ENCODE measurements around the gene OGDHL.
A peak's percentile ranks its signal among the peaks of the same experiment; 100 is the strongest.

OGDHL gene

DNA sequence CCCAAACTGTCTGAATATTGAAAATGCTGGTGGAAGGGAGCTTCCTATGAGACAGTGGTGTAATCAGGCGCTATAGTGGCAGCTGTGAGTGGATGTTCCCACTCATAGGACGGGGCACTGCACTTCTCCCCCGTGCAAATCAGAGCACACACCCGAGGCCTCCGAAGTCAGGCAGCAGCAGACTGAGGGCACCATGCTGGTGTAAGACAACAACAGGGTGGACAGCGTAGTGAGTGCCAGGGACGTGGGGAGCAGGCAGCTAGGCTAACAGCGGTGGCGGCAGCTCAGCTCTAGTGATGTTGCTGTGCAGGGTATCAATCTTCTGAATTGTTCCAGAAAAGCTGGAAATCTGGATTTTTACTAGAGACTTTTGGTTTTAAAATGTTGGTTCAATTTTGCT, 63.4 kb downstream of the OGDHL start:
- Mint-ChIP-seq H3K27me3 (ENCODE audit: low read depth, poor library complexity) (peaks cover 69% of the 10 kb centered on the region), H3K4me1 (peaks cover 15% of the 10 kb centered on the region), H3K27ac (no peak overlapping the region), H3K36me3 (ENCODE audit: low read depth) (no peaks in the 10 kb centered on the region), H3K4me3 (no peak overlapping the region), H3K9me3 (peaks cover 2% of the 10 kb centered on the region)
- TF ChIP-seq, protein P1, sequence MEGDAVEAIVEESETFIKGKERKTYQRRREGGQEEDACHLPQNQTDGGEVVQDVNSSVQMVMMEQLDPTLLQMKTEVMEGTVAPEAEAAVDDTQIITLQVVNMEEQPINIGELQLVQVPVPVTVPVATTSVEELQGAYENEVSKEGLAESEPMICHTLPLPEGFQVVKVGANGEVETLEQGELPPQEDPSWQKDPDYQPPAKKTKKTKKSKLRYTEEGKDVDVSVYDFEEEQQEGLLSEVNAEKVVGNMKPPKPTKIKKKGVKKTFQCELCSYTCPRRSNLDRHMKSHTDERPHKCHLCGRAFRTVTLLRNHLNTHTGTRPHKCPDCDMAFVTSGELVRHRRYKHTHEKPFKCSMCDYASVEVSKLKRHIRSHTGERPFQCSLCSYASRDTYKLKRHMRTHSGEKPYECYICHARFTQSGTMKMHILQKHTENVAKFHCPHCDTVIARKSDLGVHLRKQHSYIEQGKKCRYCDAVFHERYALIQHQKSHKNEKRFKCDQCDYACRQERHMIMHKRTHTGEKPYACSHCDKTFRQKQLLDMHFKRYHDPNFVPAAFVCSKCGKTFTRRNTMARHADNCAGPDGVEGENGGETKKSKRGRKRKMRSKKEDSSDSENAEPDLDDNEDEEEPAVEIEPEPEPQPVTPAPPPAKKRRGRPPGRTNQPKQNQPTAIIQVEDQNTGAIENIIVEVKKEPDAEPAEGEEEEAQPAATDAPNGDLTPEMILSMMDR (IDR thresholded peaks at IDR 0.05) = no peak
- DNase-seq = no peak

DNA sequence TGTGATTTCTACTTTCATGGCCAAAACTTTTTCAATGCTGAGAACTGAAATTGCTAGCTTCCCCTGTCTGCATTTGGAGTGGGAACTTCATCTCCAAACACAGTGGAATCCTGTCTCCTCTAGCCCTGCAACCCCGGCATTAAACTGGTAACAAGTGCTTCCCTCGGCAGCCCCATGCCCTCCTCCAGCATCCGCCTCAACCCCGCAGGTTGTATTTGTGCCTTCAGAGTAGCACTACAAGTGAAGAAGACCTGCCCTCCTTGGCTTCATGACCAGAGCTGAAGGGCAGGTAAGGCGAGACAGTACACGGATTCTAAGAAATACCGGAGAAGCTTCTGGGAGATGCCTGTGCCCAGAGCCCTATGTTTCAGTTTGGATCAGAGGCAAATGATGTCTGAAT, 65.8 kb downstream of the OGDHL start:
- TF ChIP-seq, protein P1 (IDR thresholded peaks at IDR 0.05) = no peak
- Mint-ChIP-seq H3K27ac (no peak overlapping the region), H3K9me3 (peaks cover 13% of the 10 kb centered on the region), H3K36me3 (ENCODE audit: low read depth) (no peaks in the 10 kb centered on the region), H3K4me3 (no peak overlapping the region), H3K27me3 (ENCODE audit: low read depth, poor library complexity) (peaks cover 80% of the 10 kb centered on the region), H3K4me1 (peaks cover 9% of the 10 kb centered on the region)
- no peak for DNase-seq

DNA sequence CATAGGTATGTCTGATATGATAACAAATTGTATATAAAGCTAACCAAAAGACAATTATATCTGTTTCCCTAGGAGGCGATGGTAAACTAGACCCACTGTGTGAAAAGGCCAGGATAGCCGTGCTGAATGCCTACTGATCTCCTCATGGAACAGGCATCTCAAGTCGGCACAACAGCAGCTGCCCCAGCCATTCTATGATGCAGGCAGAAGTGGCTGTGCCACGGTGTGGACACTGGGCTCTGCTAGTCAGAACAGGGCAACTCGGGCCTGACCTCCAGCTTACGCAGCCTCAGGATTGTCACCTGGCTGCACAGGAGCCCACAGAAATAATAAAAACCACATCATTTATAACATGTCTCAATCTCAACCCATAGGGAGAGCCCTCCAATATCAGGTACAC, 67.7 kb downstream of the OGDHL start:
- TF ChIP-seq, protein P1 (IDR thresholded peaks at IDR 0.05) = no peak
- Mint-ChIP-seq H3K27me3 (ENCODE audit: low read depth, poor library complexity) (peaks cover 86% of the 10 kb centered on the region), H3K4me1 (peaks cover 19% of the 10 kb centered on the region), H3K27ac (no peak overlapping the region), H3K9me3 (peaks cover 13% of the 10 kb centered on the region), H3K4me3 (no peak overlapping the region), H3K36me3 (ENCODE audit: low read depth) (no peaks in the 10 kb centered on the region)
- no peak for DNase-seq

DNA sequence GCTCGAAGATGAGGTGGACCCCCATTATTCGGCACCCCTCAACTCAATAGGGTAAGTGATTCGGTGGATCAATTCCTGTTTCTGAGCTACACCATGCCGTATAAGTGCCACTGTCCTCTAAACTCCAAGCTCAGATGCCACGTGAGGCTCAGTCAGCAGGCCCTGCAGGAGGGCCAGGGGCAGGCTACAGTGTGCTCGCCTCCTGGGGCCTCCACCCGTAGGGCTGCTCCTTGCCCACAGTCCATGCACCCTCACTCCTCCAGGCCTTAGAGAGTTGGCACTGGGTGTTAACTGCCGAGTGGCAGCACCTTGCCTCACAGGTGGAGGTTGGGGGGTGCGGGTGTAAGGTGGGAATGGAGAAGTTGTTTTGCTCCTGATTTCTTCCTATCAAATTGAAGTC, 70.5 kb downstream of the OGDHL start:
- Mint-ChIP-seq H3K27ac (no peak overlapping the region), H3K4me3 (no peak overlapping the region), H3K36me3 (ENCODE audit: low read depth) (no peaks in the 10 kb centered on the region), H3K9me3 (peaks cover 29% of the 10 kb centered on the region), H3K4me1 (peaks cover 38% of the 10 kb centered on the region), H3K27me3 (ENCODE audit: low read depth, poor library complexity) (peaks cover 99% of the 10 kb centered on the region)
- TF ChIP-seq, protein P1 (IDR thresholded peaks at IDR 0.05) = no peak
- no peak for DNase-seq

DNA sequence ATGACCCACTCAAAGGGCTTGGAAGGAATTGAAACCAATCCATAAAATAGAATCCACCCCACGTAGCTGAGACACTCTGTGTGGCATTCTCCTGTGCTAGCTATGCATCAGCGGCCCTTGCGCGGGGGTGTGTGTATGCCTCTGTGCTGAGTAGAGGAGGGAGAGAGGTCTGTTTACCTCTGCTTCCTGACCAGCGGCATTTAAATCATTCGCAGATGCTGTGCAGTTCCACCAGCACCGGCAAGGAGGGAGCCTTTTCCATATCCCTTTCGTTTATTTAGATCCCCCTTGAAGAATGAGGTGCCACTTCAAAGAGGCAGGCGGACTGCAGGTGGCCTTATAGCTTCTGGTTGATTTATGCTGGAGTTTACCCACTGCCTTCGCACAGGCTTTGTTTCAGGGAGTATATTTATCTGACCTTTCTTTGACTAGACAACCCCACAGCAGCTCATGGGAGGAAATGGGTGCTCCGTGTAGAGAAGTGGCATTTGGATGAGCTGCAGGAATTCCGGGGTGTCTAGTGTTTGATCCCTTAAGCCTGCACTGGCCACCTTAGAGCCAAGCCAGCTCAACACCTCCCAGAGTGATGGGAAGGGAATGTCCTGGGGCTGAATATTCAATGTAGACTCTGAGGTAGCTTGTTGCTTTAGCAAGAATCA, 71.3 kb downstream of the OGDHL start:
- H3K27ac Mint-ChIP-seq = no peak overlapping the region
- DNase-seq = peak; percentile 64
- peaks cover 38% of the 10 kb centered on the region for H3K4me1 Mint-ChIP-seq
- peaks cover 99% of the 10 kb centered on the region for H3K27me3 Mint-ChIP-seq (ENCODE audit: low read depth, poor library complexity)
- H3K9me3 Mint-ChIP-seq = peaks cover 37% of the 10 kb centered on the region
- no peaks in the 10 kb centered on the region for H3K36me3 Mint-ChIP-seq (ENCODE audit: low read depth)
- TF ChIP-seq, protein P1 (IDR thresholded peaks at IDR 0.05) = no peak
- H3K4me3 Mint-ChIP-seq = no peak overlapping the region

DNA sequence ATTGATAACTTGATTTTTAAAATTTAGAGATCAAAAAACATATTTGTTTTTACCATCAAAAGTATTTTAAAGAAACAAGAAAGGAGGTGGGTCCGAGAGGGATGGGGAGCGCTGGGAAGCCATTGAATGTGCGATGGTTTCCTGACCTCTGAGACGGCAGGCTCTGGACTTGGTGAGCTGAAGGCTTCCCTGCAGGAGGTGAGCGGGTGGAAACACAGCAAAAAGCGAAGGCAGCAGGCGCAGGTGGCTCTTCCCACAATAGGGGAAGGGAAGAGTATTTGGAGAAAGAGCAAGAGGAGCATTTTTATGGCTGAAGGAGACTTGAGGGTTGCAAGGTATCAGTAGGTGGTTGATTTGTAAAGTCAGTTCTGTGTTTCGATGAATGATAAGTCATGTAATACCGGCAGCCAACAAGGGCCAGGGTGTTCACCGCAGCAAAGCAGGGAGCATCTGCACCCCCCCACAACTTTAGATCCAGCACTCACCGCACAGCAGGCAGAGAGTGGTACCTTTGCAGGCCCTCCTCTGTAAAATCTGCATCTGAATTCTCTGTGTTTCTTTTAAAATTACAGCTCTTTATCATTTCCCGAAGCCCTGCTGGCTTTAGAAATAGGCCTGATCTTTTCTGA, 72.1 kb downstream of the OGDHL start:
- peak overlapping the region; percentile 26 for H3K4me3 Mint-ChIP-seq
- TF ChIP-seq, protein P1 (IDR thresholded peaks at IDR 0.05) = no peak
- peaks cover 38% of the 10 kb centered on the region for H3K4me1 Mint-ChIP-seq
- peaks cover 95% of the 10 kb centered on the region for H3K27me3 Mint-ChIP-seq (ENCODE audit: low read depth, poor library complexity)
- no peak for DNase-seq
- H3K9me3 Mint-ChIP-seq = peaks cover 43% of the 10 kb centered on the region
- no peak overlapping the region for H3K27ac Mint-ChIP-seq
- H3K36me3 Mint-ChIP-seq (ENCODE audit: low read depth) = no peaks in the 10 kb centered on the region
